DND-41 (cell line): Measurements from ENCODE around the gene HERC5.

Experiments used
- ATAC-seq: fragments of 200-7000 bp; cut with Tn5 transposase; 3 replicates; pipeline ENCODE4 v1.9.1; 2021; ENCODE audit warnings: low read depth; ENCODE audit not compliant: insufficient read depth
- DNase-seq: peaks from one replicate; pipeline ENCODE4 v3.0.0-alpha.2; 2020
- H2AFZ ChIP-seq: 2 replicates; pipeline ENCODE4 v1.6.0; 2012; ENCODE audit warnings: low read depth, low read length
- H3K27ac ChIP-seq: 2 replicates; pipeline ENCODE4 v1.5.1; 2012; ENCODE audit warnings: low read length, inconsistent platforms
- H3K27me3 ChIP-seq: fragments of 200-600 bp; sonication (generic); 2 replicates; pipeline ENCODE4 v1.6.0; 2012; ENCODE audit warnings: low read length, mild to moderate bottlenecking, inconsistent platforms; ENCODE audit not compliant: insufficient read depth, poor library complexity
- H3K36me3 ChIP-seq: 2 replicates; pipeline ENCODE4 v1.5.1; 2012; ENCODE audit warnings: low read length, inconsistent platforms; ENCODE audit not compliant: insufficient read depth
- H3K4me1 ChIP-seq: 2 replicates; pipeline ENCODE4 v1.5.1; 2012; ENCODE audit warnings: mild to moderate bottlenecking, low read length; ENCODE audit not compliant: insufficient read depth
- H3K4me2 ChIP-seq: 2 replicates; pipeline ENCODE4 v1.6.0; 2012; ENCODE audit warnings: mild to moderate bottlenecking, moderate library complexity, low read length, inconsistent platforms; ENCODE audit not compliant: insufficient read depth
- H3K4me3 ChIP-seq, 2 experiments: fragments of 200-600 bp in 1 of 2; shearing (Covaris generic) in 1 of 2; 2 replicates each; pipeline ENCODE4 v1.5.1; 2012 to 2016; ENCODE audit warnings: inconsistent platforms in 2 of 2, low read length in 2 of 2, mild to moderate bottlenecking in 2 of 2, low read depth in 1 of 2, moderate library complexity in 1 of 2
- H3K79me2 ChIP-seq: 2 replicates; pipeline ENCODE4 v1.6.0; 2012; ENCODE audit warnings: low read length, inconsistent platforms; ENCODE audit not compliant: insufficient read depth
- H3K9ac ChIP-seq: 2 replicates; pipeline ENCODE4 v1.6.0; 2012; ENCODE audit warnings: low read depth, mild to moderate bottlenecking, inconsistent platforms, low read length, moderate library complexity
- H3K9me3 ChIP-seq: 2 replicates; pipeline ENCODE4 v1.5.1; 2012; ENCODE audit warnings: low read length, moderate library complexity, mild to moderate bottlenecking, inconsistent platforms; ENCODE audit not compliant: insufficient read depth, severe bottlenecking
- H4K20me1 ChIP-seq: 2 replicates; pipeline ENCODE4 v1.6.0; 2012; ENCODE audit warnings: low read length; ENCODE audit not compliant: insufficient read depth
- CTCF ChIP-seq: IDR thresholded peaks from 2 replicates; pipeline ENCODE4 v1.5.1; 2012; ENCODE audit warnings: borderline replicate concordance, low read length, moderate library complexity, mild to moderate bottlenecking; ENCODE audit not compliant: poor library complexity, severe bottlenecking; ENCODE audit errors: extremely low read depth
- EZH2 ChIP-seq: IDR thresholded peaks from 3 replicates; pipeline ENCODE4 v1.6.1; 2012; ENCODE audit warnings: borderline replicate concordance, low read depth, mild to moderate bottlenecking, moderate library complexity, low read length, inconsistent platforms; ENCODE audit not compliant: severe bottlenecking

HERC5 gene

GRCh38 chr4:88442689-88443191 lies 14.2 kb upstream of the HERC5 start:
- H3K4me1 ChIP-seq = no peaks in the 10 kb centered on the region
- H3K4me2 ChIP-seq = no peak overlapping the region
- peak; percentile 58; the same call in 2 of the 3 replicates for ATAC-seq
- no peak overlapping the region for H2AFZ ChIP-seq
- H3K9me3 ChIP-seq = peaks cover 3% of the 10 kb centered on the region
- no peaks in the 10 kb centered on the region for H3K79me2 ChIP-seq
- H3K9ac ChIP-seq = no peak overlapping the region
- H3K27ac ChIP-seq = no peak overlapping the region
- no peaks in the 10 kb centered on the region for H4K20me1 ChIP-seq
- no peaks in the 10 kb centered on the region for H3K36me3 ChIP-seq
- H3K27me3 ChIP-seq = no peaks in the 10 kb centered on the region
- TF ChIP-seq CTCF = no peak
- TF ChIP-seq EZH2 = no peak
- no peak overlapping the region for H3K4me3 ChIP-seq
- DNase-seq = no peak

- H3K4me3 ChIP-seq = no peak overlapping the region
- no peak for DNase-seq
- ATAC-seq = no peak
- H3K27ac ChIP-seq = no peak overlapping the region
- no peaks in the 10 kb centered on the region for H3K27me3 ChIP-seq
- H3K9ac ChIP-seq = no peak overlapping the region
- H4K20me1 ChIP-seq = no peaks in the 10 kb centered on the region
- no peak overlapping the region for H2AFZ ChIP-seq
- no peak overlapping the region for H3K4me2 ChIP-seq
- no peaks in the 10 kb centered on the region for H3K79me2 ChIP-seq
- TF ChIP-seq CTCF = no peak
- TF ChIP-seq EZH2 = no peak
- no peaks in the 10 kb centered on the region for H3K36me3 ChIP-seq
- H3K4me1 ChIP-seq = no peaks in the 10 kb centered on the region
- peaks cover 3% of the 10 kb centered on the region for H3K9me3 ChIP-seq
Observed at GRCh38 chr4:88443486-88443885, 13.4 kb upstream of the HERC5 start.

- DNase-seq (no peak), ATAC-seq (no peak)
- Histone ChIP-seq H3K27me3 (no peaks in the 10 kb centered on the region), H4K20me1 (no peaks in the 10 kb centered on the region), H3K9ac (no peak overlapping the region), H3K36me3 (no peaks in the 10 kb centered on the region), H3K79me2 (no peaks in the 10 kb centered on the region), H3K9me3 (peaks cover 3% of the 10 kb centered on the region), H2AFZ (no peak overlapping the region), H3K4me1 (no peaks in the 10 kb centered on the region), H3K4me2 (no peak overlapping the region), H3K4me3 (no peak overlapping the region), H3K27ac (no peak overlapping the region)
- TF ChIP-seq CTCF (no peak), EZH2 (no peak)
Observed at GRCh38 chr4:88445252-88445651, 11.7 kb upstream of the HERC5 start.

GRCh38 chr4:88446124-88446523 lies 10.8 kb upstream of the HERC5 start:
- H3K36me3 ChIP-seq = no peaks in the 10 kb centered on the region
- no peak for ATAC-seq
- no peak overlapping the region for H2AFZ ChIP-seq
- H3K4me1 ChIP-seq = no peaks in the 10 kb centered on the region
- DNase-seq = no peak
- no peak overlapping the region for H3K4me3 ChIP-seq
- H3K27ac ChIP-seq = no peak overlapping the region
- H3K79me2 ChIP-seq = no peaks in the 10 kb centered on the region
- H3K27me3 ChIP-seq = no peaks in the 10 kb centered on the region
- peaks cover 3% of the 10 kb centered on the region for H3K9me3 ChIP-seq
- H3K9ac ChIP-seq = no peak overlapping the region
- H3K4me2 ChIP-seq = no peak overlapping the region
- TF ChIP-seq CTCF (no peak), EZH2 (no peak)
- H4K20me1 ChIP-seq = no peaks in the 10 kb centered on the region
